ENCODE results near the gene TNK2.
"Not testable (repeated sequence)": the region's sequence is repeated elsewhere in the genome, so short reads cannot be mapped to it uniquely, and the experiment has no call there.

The TNK2 gene

GRCh38 chr3:195916291-195916690 lies 7.9 kb upstream of the TNK2 start:
- no peak for DNase-seq

DNA sequence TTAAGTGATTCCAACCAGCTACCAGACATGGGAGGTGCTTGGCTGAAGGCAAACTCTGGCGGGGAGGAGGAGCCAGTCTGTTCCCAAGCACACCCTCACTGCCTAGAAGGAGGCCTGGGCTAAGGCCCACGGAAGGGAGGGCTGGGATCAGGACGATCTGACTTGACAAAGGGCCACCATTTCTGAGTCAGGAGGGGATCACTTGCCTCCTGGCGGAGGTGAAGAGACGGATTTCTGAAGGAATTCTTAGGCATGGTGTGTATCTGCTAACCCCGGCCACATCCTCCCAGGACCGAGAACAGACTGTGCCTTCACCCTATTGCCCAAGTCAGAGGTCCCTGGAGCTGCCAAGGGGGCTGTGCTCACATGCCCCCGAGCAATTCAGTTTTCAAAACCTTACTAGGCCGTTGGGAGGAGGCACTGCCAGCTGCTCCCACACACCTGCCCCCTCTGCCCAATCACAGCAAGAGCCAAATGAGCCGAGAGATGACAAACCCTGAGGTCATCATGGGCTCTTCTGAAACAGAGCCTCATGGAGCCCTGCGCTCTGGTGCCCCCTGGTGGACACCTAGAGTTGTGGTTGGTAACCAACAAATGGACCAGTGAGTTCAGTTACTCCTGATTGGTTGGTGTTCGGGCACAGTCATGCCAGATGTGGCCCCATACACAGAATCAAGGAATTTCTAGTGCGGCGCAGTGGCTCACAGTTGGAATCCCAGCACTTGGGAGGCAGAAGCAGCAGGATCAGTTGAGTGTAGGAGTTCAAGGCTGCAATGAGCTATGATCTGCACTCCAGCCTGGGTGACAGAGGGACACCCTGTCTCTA lies 6.5 kb upstream of the TNK2 start:
- DNase-seq = peak; percentile 97

GRCh38 chr3:195914146-195914545 lies 5.8 kb upstream of the TNK2 start:
- not testable (repeated sequence) for DNase-seq

DNA sequence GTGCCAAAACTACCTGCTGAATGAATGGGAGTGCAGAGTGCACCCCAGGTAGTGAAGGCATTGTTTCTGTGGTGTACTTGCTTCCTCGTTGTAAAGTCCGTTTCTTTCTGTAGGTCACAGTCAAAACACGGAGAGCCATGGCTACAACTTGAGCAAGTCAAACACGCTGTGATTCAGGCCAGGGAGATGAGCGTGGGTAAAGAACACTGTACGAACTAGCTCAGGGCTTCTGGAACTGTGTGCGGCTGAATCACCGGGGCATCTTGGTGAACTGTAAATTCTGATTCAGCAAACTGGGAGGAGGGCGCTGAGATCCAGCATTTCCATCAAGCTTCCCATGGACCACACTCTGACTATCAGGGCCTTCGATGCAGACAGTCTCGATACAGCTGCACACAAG lies 5.0 kb upstream of the TNK2 start:
- no peak for DNase-seq

GRCh38 chr3:195911946-195912270 lies 3.6 kb upstream of the TNK2 start:
- DNase-seq = no peak

- DNase-seq = no peak
Observed at GRCh38 chr3:195911041-195911945, 2.9 kb upstream of the TNK2 start.

GRCh38 chr3:195910499-195910845 lies 2.1 kb upstream of the TNK2 start:
- DNase-seq = no peak

DNA sequence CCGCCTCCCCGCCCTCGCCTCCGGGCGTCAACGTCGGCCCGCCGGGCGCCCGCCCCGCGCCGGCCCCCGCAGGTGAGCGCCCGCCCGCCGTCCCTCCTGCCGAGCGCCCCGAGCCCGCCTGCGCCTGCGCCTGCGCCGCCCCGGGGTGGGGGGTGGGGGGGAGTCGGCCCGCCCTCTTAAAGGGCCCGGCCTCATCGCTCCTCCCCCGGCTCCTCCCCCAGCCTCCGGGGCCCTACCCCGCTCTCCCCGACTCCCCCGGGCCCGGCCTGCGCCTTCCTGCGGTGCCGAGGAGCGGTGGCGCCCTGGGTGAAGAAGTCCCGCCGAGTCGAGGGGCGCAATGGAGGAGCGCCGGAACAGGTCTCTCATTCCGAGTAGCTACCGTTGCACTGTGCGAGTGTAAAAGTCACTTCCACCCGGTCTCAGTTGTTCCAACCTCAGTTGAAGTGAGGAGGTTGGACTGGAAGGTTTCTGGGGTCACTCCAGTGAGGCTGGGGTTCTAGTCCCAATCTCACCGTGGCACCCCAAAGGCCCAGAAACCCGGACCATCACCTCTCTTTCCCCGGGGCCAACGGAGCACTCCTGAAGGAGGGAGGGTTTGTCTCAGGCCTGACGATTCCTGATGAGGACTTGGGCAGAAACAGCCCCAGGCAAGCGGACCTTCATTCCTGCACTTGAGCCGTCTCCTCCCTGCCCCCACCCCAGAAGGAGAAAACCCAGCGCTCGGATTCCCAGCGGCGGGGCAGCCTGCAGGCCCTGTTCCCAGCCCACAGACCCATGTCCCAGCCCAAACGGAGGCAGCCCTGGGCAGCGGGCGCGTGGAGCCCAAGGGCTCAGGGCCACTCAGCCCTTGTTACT lies 1.5 kb upstream of the TNK2 start:
- DNase-seq = peak; percentile 85

GRCh38 chr3:195908694-195909581 lies 587 bp upstream of the TNK2 start:
- no peak for DNase-seq

DNA sequence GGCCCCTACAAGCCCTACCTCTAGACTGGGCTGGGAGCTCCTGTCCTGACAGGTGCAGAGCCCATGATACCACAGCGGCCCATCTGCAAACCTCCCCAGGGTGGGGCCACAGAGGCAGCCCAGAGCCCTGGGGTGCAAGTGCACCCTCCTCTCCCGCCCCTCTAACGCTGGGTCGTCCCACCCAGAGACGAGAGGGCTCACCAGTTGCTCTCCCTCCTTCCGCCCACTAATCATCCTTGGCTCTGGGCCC lies 742 bp downstream of the TNK2 start:
- DNase-seq = no peak

DNA sequence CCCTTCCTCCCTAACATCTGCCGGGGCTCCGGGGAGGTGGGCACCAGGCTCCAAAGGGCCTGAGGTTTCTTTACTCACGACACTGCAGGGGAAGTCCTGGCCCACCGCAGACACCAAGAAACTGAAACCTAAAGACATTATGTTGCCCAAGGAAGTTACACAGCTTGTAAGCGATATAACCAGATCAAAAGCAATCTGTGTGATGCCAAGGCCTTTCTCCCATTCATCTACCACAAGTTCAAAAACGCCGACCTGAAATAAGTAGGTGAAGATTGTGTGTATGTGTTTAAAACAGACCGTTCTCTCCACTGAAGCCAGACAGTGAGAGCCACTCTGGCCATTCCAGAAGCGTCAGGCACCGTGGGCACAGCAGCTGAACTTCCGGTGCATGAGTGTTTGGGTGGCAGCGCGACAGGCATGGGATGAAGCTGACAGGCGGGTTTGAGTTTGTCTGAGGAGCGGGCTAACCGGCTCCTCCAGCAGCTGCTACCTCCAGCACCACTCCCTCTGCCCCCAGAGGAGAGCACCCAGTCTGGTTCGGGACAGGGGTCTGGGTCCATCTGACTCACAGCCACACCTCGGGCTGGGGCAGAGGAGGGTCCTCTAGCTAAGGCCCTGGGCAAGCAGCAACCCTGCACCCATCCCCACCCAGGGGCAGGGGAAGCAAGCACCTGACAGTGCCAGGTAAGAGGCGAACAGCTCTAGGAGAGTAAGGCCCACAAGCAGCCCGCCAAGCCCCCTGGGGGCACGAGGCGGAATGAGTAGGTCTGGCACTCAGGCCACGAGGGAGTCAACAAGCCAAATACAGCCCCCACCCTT lies 1.3 kb downstream of the TNK2 start:
- DNase-seq = peak; percentile 68

DNA sequence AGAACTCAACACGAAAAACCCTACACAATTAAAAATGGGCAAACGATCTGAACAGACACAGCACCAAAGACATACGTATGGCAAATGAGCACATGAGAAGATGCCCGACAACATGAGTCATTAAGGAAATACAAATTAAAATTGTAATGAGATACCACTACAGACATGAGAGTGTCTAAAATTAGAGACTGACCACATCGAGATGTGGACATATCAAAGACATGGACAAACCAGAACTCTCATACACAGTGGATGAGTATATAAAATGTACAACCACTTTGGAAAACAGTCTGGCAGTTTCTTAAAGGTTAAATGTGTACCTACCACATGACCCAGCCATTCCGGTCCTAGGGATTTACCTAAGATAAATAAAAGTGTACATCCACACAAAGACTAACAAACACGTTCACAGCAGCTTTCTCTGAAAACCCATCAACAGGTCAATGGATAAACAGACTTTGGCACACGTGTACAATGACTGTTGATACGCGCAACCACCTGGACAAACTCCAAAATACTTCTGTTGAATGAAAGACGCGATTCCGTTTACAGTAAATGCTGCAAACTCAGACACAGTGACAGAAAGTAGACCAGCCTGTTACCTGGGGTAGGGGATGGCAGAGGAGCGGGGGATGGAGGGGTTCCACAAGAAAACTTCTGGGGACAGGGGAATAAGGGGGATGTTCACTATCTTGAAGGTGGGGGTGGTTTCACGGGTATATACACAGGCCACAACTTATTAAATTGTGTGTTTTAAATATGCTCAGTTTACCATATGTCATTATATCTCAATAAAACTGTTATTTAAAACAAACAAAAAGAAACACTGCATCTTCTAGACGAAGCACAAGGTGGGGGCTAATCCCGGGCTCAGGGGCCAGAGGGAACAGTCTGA lies 2.1 kb downstream of the TNK2 start:
- no peak for DNase-seq

DNA sequence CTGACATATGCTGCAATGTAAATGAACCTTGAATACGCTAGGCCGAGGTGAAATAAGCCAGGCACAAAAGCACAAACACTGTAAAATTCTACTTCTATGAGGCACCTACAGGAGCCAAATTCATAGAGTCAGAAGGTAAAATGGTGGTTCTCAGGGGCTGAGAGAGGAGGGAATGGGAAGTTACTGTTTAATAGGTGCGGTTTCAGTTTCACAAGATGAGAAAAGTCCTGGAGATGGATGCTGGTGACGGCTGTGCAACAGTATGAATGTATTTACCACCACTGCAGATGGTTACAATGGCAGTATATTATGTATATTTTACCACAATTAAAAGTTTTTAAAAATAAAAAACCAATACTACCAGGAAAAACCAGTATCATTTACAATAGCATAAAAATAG lies 4.0 kb downstream of the TNK2 start:
- no peak for DNase-seq

- no peak for DNase-seq
Observed at GRCh38 chr3:195903950-195904290, 4.4 kb downstream of the TNK2 start.

GRCh38 chr3:195902634-195903033 lies 5.7 kb downstream of the TNK2 start:
- DNase-seq = not testable (repeated sequence)

DNA sequence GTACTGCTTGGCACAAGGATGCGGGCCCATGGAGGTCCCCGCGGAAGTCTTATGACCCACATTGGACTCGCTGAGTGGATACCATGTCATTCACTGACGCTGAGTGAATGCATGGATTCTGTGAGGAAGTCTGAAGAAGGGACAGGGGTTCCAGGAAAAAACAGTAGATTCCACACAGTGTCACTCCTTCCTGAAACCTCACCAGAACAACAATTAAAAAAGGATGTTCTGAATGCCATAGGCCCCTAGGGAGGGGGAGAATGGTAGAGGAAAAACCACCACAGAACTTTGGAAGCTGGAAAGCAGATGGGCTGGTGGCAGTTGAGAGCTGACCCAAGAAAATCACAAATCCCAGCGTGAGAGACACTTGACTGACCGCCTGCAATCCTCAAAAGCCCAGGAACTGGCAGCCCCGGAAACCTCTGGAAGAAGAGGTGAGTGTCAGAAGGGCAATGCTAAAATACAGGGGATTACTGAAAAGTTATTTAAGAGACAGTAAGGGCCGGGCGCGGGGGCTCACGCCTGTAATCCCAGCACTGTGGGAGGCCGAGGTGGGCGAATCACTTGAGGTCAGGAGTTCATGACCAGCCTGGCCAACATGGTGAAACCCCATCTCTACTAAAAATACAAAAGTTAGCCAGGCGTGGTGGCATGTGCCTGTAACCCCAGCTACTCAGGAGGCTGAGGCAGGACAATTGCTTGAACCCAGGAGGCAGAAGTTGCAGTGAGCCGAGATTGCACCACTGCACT lies 6.3 kb downstream of the TNK2 start:
- not testable (repeated sequence) for DNase-seq

DNA sequence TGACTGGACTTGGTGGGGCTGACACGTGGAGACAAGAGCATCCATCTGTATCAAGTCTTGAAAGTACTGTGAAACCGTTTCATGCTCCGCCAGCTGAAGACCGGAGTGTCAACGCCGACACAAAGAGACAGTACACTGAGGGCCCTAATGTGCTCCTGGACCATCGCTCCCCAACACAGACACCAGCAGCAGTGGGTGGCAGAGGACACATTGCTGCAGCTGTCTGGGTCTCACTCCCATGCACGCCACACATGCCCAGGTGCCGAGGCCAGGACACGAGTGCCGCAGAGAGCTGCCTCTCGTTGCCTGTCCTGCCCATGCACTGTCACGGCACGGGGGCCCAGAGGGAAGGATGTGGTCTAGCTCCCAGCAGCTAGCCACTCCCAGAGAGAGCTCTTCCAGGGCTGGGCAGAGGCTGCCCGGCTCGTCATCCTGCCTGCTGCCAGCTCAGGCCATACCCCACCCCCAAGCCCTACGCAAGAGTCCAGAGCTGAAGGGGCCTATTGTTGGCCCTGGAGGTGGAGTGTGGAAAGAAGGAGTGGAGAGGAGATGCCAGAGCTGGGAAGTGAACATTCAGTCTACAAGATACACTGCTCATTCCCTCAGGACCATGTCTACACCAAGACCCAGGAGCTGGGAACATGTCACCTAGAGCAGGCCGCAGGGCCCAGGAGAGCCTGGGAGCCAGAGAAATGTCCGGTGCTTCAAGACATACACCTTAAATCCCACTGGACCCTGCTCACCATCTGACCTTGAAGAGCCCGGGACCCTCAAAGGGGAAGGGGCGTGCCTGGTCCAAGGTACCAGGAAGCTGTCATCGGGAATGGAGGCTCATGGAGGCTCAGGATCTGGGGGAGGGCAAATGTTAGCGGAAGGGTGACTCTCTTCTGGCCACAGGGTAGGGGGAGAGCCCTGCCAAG lies 7.7 kb downstream of the TNK2 start:
- peak; percentile 47 for DNase-seq

- DNase-seq = no peak
Observed at GRCh38 chr3:195899701-195900435, 8.5 kb downstream of the TNK2 start.

Measured in stimulated activated CD4-positive, alpha-beta T cell treated with anti-CD3 and anti-CD28 coated beads, Interleukin-1b, Interleukin-23, amount 100 ng/mL, for 48 hours (primary cell).